ENCODE results near the gene CNN2.

The CNN2 gene

DNA sequence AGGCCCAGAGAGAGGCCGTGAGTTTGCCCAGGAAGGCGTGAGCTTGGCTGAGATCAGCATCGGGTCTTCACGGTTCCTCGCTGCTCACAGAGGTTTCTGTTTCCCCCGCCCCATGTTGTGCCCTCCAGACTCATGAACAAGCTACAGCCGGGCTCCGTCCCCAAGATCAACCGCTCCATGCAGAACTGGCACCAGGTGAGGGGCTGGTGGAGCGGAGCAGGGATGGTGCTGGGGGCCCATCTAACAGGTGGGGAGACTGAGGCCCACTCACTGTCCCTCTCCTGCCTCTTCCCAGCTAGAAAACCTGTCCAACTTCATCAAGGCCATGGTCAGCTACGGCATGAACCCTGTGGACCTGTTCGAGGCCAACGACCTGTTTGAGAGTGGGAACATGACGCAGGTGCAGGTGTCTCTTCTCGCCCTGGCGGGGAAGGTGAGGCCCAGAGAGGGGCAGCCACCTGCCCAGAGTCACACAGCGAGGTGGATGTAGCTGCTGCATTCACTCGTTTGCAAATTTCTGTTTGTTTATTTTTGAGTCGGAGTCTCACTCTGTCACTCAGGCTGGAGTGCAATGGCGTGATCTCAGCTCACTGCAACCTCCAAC lies 6.0 kb downstream of the CNN2 start:
- no peak for DNase-seq

DNA sequence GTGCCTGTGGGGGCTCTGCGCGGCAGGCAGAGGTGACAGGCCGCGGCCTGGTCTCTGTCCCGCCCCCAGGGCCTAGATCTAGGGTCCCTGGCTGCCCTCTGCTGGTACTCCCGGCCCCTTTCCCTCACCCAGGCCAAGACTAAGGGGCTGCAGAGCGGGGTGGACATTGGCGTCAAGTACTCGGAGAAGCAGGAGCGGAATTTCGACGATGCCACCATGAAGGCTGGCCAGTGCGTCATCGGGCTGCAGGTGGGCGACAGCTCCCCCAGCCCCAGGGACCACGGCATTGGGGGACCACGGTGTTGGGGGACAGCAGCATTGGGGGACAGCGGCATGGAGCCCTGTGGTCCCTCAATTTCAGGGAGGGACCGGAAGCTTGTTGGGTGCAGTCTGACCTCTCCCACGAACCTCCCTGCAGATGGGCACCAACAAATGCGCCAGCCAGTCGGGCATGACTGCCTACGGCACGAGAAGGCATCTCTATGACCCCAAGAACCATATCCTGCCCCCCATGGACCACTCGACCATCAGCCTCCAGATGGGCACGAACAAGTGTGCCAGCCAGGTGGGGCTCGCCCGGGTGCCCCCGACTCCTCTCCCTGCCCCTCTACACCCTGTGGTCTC lies 9.7 kb downstream of the CNN2 start:
- DNase-seq, result no peak

DNA sequence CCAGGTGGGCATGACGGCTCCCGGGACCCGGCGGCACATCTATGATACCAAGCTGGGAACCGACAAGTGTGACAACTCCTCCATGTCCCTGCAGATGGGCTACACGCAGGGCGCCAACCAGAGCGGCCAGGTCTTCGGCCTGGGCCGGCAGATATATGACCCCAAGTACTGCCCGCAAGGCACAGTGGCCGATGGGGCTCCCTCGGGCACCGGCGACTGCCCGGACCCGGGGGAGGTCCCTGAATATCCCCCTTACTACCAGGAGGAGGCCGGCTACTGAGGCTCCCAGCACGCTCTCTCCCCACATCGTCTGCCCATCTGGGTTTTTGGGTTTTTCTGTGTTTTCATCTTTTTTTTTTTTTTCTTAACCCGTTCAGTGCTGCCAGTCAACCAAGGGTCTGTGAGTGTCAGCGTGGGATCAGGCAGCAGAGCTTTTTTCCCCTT lies 11.2 kb downstream of the CNN2 start:
- no peak for DNase-seq

DNA sequence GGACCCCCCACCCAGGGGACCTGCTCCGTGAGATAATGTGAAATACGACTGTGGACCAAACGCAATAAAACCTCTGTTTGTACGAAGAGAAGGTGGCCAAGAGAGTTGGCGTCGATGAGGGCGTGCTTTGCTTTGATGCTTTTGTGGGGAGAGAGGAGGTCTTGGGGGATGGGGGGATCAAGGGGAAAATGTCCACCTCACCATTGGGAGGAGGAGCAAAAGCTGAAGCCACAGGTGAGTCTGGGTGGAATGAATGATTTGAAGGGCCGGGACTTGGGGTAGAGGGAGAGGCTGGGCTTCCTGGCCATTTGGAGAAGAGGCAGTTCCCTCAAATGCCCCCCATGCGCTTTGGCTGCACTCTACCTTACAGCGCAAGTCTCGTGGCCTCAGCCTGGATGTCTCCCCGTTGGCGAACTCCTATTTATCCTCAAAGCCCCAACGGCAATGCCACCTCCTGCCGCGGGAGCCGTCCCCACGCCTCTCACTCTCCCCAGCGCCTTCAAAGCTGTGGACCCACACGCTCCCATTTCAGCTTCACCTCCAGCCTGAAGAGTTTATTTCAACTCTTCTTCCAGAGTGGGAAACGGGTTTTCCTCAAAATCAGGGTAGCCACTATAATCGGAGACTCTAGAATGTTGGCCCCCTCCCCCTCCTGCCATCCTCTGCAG lies 12.7 kb downstream of the CNN2 start:
- no peak for DNase-seq

DNA sequence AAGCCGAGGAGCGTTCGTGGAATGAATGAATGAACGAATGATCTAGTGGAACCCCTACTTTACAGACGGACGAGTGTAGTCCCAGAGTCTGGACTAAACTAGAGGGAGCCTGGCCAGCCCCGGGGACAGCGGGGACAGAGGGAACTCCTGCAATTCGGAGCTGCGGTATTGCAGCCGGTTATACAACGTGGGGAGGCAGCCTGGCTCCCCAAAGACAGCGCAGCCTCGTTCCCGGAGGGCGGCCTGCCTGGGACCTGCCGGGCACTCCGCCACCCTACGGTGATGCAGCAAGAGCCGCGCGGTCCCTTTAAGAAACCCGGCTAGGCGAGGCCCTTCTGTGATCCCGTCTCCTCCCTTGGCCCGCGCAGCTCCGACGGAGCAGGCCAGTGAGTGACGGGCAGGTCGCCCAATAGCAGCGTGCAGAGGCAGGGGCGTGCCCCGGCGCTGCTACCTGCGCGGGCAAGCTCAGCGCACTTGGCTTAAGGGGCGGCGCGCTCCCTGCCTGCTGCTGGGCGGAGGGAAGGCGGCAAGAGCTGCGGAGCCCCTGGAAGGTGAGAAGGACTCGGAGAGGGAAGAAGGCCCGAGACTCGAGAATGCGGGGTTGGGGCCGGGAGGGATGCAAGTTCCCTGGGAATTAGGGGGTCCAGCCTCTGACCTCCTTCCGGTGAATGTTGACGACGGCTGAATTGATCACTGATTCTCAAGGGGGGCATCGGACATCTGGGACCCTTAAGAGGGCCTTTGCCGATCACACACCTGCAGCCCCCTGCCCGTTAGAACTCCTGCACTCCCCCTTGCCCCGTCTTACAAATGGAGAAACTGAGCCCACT lies 13.5 kb downstream of the CNN2 start, which contains the start of gene ABCA7:
ABCA7 (plus strand) TSS at position 462 of the 830 bp plus-strand sequence. CDS start 1,255 bp downstream, outside the sequence.
- peak; percentile 100 for DNase-seq

DNA sequence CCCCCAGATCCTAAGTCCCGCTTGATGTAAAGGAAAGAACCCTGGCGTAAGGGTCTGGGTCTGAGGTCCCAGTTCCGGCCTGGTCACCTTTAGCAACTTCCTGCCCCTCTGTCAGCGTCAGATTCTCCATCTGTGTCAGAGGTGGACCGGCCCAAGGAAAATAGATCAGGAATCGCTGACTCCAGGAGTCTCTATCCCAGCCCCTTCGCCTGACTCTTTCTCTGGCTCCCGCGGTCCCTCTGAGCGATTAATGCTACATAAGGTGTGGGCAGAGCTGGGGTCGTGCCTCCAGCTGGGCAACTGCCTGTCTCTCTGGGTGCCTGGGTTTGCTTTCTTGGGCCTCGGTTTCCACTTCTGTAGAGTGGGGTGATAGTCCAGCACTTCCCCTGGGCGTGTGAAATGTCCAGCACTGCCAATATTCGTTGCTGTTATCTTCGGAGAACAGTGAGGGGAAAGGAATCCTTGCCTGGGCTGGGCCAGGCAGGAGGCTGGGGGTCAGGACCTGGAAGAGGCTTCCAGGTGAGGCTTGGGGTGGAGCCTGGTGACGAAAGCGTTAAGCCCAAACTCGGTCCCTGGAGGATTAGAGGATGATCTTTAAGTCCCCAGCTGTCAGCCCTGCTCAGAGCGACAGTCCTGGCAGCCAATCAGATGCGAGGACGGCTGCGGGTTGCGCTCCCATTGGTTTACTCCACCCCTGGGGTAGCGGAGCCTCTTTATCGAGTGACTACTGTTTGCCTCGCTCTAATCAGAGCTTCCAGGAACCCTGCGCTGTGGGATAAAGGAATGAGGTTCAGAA lies 14.3 kb downstream of the CNN2 start:
- peak; percentile 85 for DNase-seq

DNA sequence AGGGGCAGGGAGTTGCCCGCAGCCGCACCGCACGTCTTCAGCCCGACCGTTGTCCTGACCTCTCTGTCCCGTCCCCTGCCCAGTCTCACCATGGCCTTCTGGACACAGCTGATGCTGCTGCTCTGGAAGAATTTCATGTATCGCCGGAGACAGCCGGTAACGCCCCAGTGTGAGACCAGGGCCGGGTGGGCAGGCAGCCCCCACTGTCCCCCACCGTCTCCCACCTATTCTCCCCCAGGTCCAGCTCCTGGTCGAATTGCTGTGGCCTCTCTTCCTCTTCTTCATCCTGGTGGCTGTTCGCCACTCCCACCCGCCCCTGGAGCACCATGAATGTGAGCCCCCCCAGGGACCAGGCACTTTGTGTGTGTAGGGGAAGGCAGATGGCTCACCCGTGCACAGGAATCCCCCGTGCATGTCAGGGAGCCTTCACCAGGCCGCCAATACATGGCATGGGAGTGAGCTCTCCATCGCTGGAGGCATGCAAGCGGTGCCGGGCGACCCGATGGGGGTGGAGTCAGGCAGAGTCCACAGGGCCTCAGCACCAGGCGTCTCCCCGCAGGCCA lies 14.9 kb downstream of the CNN2 start:
- no peak for DNase-seq

DNA sequence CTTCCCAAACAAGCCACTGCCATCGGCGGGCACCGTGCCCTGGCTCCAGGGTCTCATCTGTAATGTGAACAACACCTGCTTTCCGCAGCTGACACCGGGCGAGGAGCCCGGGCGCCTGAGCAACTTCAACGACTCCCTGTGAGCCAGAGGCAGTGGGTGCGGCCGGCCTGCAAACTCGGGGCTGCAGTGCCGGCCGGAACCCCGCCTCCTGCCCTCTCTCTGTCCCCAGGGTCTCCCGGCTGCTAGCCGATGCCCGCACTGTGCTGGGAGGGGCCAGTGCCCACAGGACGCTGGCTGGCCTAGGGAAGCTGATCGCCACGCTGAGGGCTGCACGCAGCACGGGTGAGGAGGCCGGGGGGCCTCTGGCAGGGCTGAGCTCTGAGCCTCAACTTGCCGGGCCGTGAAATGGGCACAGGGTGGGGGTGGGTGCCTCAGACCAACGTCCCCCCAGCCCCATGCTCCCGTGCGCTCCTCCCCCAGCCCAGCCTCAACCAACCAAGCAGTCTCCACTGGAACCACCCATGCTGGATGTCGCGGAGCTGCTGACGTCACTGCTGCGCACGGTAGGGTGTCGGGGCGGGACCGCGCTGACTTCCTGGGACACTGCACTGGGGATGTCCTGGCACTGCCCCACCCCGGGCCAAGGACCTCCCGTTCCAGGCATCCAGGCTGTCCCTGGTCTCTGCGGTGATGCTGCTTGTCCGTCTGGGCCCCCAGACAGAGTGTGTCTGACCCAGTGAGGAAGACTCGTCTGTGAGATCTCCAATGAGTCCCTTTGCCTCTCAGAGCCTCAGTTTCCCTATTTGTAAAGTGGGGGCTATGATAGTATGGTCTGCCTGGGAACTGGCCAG lies 15.7 kb downstream of the CNN2 start:
- DNase-seq, result no peak

DNA sequence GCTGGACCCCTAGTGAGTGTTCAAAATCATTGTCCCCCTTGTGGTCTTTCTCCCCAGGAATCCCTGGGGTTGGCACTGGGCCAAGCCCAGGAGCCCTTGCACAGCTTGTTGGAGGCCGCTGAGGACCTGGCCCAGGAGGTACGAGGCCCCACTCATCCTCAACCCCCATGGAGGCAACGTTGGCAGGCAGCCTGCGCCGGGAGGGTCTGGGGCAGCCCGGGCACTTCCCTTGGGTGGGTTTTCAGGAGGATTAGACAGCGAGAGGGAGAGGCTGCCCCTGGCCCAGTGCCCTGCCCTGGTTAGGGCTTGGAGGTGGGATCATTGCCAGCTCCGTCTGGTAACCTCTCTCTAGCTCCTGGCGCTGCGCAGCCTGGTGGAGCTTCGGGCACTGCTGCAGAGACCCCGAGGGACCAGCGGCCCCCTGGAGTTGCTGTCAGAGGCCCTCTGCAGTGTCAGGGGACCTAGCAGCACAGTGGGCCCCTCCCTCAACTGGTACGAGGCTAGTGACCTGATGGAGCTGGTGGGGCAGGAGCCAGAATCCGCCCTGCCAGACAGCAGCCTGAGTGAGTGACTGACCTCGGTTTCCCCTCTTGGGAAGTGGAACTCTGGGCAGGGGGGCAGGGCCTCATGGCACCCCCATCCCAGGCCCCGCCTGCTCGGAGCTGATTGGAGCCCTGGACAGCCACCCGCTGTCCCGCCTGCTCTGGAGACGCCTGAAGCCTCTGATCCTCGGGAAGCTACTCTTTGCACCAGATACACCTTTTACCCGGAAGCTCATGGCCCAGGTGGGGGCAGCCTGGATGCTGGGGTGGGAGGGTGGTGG lies 16.5 kb downstream of the CNN2 start:
- no peak for DNase-seq

DNA sequence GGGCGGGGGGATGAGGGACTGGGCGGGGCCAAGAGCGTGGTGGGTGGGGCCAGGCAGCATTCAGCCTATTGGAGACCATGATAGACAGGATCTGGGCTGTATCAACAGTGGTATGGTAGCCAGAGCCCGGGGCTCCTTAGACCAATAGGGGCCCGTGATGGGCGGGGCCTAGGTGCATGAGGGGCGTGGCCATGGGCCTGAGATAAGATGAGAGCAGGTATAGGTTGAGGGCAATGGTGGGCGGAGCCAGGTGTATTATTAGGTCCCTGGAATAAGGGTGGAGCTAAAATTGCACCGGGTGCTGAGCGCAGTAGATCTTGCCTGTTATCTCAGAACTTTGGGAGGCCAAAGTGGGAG lies 18.8 kb downstream of the CNN2 start:
- DNase-seq, result no peak

DNA sequence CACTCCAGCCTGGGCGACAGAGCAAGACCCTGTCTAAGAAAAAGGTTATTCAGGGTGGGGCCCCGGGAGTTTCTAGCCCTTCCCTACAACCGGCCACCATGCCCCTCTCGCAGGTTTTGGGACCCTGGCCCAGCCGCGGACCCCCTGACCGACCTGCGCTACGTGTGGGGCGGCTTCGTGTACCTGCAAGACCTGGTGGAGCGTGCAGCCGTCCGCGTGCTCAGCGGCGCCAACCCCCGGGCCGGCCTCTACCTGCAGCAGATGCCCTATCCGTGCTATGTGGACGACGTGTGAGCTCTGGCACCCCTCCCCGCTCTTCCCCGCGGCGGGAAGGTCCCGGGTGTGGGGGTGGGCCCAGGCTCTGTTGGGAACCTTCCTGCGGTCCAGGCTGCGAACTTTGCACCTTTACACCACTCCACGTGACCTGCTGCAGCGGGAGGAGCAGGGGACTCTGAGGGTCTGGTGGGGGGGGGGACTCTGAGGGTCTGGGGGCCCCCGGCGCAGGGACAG lies 19.8 kb downstream of the CNN2 start:
- DNase-seq, result no peak

DNA sequence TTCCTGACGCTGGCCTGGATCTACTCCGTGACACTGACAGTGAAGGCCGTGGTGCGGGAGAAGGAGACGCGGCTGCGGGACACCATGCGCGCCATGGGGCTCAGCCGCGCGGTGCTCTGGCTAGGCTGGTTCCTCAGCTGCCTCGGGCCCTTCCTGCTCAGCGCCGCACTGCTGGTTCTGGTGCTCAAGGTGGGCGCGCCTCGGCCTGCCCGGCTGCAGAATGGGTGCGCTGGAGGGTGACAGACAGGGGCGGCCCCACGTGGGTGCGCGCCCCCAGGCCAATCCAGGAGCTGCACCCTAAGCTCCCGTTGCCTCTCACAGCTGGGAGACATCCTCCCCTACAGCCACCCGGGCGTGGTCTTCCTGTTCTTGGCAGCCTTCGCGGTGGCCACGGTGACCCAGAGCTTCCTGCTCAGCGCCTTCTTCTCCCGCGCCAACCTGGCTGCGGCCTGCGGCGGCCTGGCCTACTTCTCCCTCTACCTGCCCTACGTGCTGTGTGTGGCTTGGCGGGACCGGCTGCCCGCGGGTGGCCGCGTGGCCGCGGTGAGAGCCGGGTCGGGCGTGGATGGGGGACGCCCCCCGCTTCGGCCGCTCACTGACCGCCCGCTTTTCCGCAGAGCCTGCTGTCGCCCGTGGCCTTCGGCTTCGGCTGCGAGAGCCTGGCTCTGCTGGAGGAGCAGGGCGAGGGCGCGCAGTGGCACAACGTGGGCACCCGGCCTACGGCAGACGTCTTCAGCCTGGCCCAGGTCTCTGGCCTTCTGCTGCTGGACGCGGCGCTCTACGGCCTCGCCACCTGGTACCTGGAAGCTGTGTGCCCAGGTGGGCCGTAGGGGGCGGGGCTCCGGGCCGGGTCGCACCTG lies 20.7 kb downstream of the CNN2 start:
- DNase-seq, result no peak

DNA sequence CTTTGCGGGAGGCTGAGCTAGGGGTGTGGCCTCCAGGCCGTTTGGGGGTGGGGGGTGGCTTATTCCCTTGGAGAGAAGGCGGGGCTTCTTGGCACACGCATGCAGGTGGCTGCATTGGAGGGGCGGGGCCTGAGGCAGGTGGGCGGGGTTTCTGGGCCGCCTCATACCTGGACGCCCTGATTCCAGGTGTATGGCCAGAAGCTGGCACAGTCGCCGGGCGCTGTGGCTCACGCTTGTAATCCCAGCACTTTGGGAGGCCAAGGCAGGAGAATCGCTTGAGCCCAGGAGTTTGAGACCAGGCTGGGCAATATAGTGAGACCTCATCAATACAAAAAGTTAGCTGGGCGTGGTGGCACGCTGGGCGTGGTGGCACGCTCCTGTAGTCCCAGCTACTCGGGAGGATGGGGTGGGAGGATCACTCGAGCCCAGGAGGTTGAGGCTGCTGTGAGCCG lies 21.3 kb downstream of the CNN2 start:
- no peak for DNase-seq

DNA sequence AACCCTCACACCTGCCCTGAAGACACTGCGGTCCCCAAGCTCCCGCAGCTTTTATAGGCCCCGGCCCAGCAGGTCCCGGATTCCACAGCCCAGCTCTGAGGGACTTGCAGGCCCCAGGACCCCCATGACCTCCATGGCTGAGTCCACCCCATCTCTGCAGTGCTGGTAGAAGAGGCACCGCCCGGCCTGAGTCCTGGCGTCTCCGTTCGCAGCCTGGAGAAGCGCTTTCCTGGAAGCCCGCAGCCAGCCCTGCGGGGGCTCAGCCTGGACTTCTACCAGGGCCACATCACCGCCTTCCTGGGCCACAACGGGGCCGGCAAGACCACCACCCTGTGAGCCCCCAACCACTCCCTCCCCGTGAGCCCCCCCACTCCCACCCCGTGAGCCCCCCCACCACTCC lies 22.7 kb downstream of the CNN2 start:
- DNase-seq, result no peak

DNA sequence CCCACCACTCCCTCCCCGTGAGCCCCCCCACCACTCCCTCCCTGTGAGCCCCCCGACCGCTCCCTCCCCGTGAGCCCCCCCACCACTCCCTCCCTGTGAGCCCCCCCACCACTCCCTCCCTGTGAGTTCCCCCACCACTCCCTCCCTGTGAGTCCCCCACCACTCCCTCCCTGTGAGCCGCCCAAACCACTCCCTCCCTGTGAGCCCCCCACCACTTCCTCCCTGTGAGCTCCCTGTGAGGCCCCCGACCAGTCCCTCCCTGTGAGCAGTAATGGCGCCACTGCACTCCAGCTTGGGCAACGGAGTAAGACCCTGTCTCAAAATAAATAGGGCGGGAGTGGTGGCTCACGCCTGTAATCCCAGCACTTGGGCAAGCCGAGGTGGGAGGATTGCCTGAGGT lies 23.4 kb downstream of the CNN2 start:
- no peak for DNase-seq

DNA sequence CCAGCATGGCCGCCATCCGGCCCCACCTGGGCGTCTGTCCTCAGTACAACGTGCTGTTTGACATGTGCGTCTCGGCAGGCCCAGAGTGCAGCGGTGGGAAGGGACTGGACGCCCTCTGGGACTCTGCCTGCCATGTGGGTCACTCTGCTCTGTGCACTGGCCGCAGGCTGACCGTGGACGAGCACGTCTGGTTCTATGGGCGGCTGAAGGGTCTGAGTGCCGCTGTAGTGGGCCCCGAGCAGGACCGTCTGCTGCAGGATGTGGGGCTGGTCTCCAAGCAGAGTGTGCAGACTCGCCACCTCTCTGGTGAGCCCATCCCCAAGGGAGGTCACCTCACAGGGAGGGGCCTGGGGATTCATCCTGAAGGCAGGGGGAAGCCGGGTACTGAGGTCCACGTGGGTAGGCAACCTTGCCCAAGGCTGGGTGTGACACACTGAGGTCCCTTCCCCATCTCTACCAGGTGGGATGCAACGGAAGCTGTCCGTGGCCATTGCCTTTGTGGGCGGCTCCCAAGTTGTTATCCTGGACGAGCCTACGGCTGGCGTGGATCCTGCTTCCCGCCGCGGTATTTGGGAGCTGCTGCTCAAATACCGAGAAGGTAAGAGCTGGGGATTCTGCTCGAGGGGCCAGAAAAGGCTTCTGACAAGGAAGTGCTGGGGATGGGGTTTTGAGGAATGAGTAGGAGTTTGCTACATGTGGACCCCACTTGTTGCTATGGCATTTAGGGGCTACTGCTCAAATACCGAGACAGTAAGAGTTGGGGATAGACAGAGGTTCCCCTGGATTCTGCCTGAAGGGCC lies 24.8 kb downstream of the CNN2 start:
- no peak for DNase-seq

DNA sequence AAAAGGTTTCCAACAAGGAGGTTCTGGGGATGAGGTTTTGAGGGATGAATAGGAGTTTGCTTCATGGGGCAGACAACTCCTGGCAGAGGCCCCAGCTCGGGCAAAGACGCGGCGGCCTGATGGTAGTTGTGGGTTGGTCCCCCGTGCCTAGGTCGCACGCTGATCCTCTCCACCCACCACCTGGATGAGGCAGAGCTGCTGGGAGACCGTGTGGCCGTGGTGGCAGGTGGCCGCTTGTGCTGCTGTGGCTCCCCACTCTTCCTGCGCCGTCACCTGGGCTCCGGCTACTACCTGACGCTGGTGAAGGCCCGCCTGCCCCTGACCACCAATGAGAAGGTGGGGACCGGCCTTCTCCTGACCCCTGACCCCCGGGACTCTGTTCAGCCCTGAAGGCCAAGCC lies 25.4 kb downstream of the CNN2 start:
- DNase-seq, result no peak

DNA sequence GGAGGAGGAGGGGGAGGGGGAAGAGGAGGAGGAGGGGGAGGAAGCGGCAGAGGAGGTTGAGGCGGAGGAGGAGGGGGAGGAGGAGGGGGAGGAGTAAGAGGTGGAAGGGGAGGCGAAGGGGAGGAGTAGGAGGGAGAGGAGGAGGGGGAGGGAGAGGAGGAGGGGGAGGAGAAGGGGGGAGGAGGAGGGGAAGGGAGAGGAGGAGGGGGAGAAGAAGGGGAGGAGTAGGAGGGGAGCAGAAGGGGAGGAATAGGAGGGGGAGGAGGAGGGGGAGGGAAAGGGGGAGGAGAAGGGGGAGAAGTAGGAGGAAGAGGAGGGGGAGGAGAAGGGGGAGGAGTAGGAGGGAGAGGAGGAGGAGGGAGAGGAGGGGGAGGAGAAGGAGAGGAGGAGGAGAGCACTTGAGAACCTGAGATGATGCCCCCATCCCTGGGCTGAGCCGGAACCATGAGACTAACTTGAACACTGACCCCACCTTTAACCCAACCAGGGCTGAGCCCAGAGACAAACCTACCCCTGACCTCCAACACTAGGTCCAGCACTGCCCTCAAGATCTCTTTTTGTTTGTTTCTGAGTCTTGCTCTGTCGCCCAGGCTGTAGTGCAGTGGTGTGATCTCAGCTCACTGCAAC lies 26.1 kb downstream of the CNN2 start:
- DNase-seq, result no peak
